Measurements from ENCODE around the gene PNMA6F.
"Not testable (repeated sequence)": the region's sequence is repeated elsewhere in the genome, so short reads cannot be mapped to it uniquely, and the experiment has no call there.

DNA sequence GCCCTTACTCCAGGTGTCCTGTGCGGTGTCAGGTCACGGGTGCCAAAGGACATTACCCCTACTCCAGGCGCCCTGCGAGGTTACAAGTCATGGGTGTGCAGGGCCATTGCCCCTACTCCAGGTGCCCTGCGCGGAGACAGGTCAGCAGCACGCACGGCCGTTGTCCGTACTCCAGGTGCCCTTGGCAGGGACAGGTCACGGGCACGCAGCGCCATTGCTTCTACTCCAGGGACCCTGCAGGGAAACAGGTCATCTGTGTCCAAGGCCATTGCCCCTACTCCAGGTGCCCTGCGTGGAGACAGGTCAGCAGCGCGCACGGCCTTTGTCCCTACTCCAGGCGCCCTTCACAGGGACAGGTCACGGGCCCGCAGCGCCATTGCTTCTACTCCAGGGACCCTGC is 49.0 kb downstream of the PNMA6F start:
- TF ChIP-seq, protein P1, sequence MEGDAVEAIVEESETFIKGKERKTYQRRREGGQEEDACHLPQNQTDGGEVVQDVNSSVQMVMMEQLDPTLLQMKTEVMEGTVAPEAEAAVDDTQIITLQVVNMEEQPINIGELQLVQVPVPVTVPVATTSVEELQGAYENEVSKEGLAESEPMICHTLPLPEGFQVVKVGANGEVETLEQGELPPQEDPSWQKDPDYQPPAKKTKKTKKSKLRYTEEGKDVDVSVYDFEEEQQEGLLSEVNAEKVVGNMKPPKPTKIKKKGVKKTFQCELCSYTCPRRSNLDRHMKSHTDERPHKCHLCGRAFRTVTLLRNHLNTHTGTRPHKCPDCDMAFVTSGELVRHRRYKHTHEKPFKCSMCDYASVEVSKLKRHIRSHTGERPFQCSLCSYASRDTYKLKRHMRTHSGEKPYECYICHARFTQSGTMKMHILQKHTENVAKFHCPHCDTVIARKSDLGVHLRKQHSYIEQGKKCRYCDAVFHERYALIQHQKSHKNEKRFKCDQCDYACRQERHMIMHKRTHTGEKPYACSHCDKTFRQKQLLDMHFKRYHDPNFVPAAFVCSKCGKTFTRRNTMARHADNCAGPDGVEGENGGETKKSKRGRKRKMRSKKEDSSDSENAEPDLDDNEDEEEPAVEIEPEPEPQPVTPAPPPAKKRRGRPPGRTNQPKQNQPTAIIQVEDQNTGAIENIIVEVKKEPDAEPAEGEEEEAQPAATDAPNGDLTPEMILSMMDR (conservative IDR thresholded peaks at IDR 0.05; ENCODE audit: low read depth in 2 of 2) = not testable (repeated sequence)
- TF ChIP-seq ZNF114 (CRISPR knock-in tag; IDR thresholded peaks at IDR 0.05); JUNB (IDR thresholded peaks at IDR 0.05; ENCODE audit: unreplicated experiment); EZH2 (IDR thresholded peaks at IDR 0.05; ENCODE audit: low read depth, unreplicated experiment); POLR2AphosphoS5 (IDR thresholded peaks at IDR 0.05; ENCODE audit: low read depth); EZH2phosphoT487 (IDR thresholded peaks at IDR 0.05; ENCODE audit: unreplicated experiment); ZNF331 (CRISPR knock-in tag; IDR thresholded peaks at IDR 0.05; ENCODE audit: low read depth): not testable (repeated sequence)
- TF ChIP-seq, protein P2, sequence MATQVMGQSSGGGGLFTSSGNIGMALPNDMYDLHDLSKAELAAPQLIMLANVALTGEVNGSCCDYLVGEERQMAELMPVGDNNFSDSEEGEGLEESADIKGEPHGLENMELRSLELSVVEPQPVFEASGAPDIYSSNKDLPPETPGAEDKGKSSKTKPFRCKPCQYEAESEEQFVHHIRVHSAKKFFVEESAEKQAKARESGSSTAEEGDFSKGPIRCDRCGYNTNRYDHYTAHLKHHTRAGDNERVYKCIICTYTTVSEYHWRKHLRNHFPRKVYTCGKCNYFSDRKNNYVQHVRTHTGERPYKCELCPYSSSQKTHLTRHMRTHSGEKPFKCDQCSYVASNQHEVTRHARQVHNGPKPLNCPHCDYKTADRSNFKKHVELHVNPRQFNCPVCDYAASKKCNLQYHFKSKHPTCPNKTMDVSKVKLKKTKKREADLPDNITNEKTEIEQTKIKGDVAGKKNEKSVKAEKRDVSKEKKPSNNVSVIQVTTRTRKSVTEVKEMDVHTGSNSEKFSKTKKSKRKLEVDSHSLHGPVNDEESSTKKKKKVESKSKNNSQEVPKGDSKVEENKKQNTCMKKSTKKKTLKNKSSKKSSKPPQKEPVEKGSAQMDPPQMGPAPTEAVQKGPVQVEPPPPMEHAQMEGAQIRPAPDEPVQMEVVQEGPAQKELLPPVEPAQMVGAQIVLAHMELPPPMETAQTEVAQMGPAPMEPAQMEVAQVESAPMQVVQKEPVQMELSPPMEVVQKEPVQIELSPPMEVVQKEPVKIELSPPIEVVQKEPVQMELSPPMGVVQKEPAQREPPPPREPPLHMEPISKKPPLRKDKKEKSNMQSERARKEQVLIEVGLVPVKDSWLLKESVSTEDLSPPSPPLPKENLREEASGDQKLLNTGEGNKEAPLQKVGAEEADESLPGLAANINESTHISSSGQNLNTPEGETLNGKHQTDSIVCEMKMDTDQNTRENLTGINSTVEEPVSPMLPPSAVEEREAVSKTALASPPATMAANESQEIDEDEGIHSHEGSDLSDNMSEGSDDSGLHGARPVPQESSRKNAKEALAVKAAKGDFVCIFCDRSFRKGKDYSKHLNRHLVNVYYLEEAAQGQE (IDR thresholded peaks at IDR 0.05; ENCODE audit: unreplicated experiment) = not testable (repeated sequence)

Measured in GM23338 (cell line).